SW 1271 (cell line): ENCODE measurements around the gene IFITM2.
"Not testable (repeated sequence)": the region's sequence is repeated elsewhere in the genome, so short reads cannot be mapped to it uniquely, and the experiment has no call there.

Experiments
- DNase-seq, 2 experiments: peaks; one replicate each; lab custom pipeline; 2025; lab: John Stamatoyannopoulos, UW

The IFITM2 gene

GRCh38 chr11:325796-326591 is 18.4 kb downstream of the IFITM2 start:
- no peak for DNase-seq

GRCh38 chr11:326592-326841 is 18.9 kb downstream of the IFITM2 start:
- no peak for DNase-seq

GRCh38 chr11:326842-327580 is 19.4 kb downstream of the IFITM2 start:
- DNase-seq, result no peak

GRCh38 chr11:327581-327923 is 19.9 kb downstream of the IFITM2 start:
- no peak for DNase-seq

- no peak for DNase-seq
Observed at GRCh38 chr11:328012-328411, 20.4 kb downstream of the IFITM2 start.

- DNase-seq, result not testable (repeated sequence)
Observed at GRCh38 chr11:328516-329100, 21.0 kb downstream of the IFITM2 start.

- no peak for DNase-seq
Observed at GRCh38 chr11:329886-330253, 22.3 kb downstream of the IFITM2 start.

GRCh38 chr11:330307-330693 is 22.7 kb downstream of the IFITM2 start:
- DNase-seq, result no peak

- DNase-seq, result no peak
Observed at GRCh38 chr11:330694-331357, 23.2 kb downstream of the IFITM2 start.

- no peak for DNase-seq
Observed at GRCh38 chr11:331358-332060, 23.9 kb downstream of the IFITM2 start.

- no peak for DNase-seq
Observed at GRCh38 chr11:332651-333480, 25.2 kb downstream of the IFITM2 start.

- DNase-seq, result not testable (repeated sequence)
Observed at GRCh38 chr11:333616-334263, 26.1 kb downstream of the IFITM2 start.

- DNase-seq, result no peak
Observed at GRCh38 chr11:334264-334994, 26.8 kb downstream of the IFITM2 start.

GRCh38 chr11:335779-336658 is 28.4 kb downstream of the IFITM2 start:
- DNase-seq, result no peak

- DNase-seq, result no peak
Observed at GRCh38 chr11:336659-337198, 29.1 kb downstream of the IFITM2 start.

- no peak for DNase-seq
Observed at GRCh38 chr11:337711-338110, 30.1 kb downstream of the IFITM2 start.

GRCh38 chr11:339963-340362 is 32.3 kb downstream of the IFITM2 start:
- no peak for DNase-seq

GRCh38 chr11:340539-341512 is 33.2 kb downstream of the IFITM2 start:
- no peak for DNase-seq
